Tibial nerve (tissue), 4 donors: ENCODE results near the gene TLCD3A.

Experiments
- EP300 ChIP-seq, 2 donors: sonication (generic); formaldehyde crosslinking; IDR thresholded peaks; one replicate each; pipeline ENCODE4 v1.6.1; 2017; ENCODE audit warnings: antibody characterized with exemption in 2 of 2, mild to moderate bottlenecking in 1 of 2
- POLR2A ChIP-seq, 2 donors: fragments of 450-650 bp; IDR thresholded peaks; one replicate each; pipeline ENCODE4 v1.6.1; 2017; ENCODE audit warnings: antibody characterized with exemption in 2 of 2, mild to moderate bottlenecking in 2 of 2, moderate library complexity in 2 of 2
- TF ChIP-seq, protein P1 (sequence below), 5 experiments: fragments of 200-600 bp in 3 of 5; fragments of 450-650 bp in 2 of 5; sonication (generic) in 3 of 5; IDR thresholded peaks; one replicate each; pipeline ENCODE4 v1.5.1; 2016 to 2019; ENCODE audit warnings: antibody characterized with exemption in 5 of 5, mild to moderate bottlenecking in 3 of 5, moderate library complexity in 2 of 5

- peak in 1 of 2 donors; percentile 8 for TF ChIP-seq POLR2A (IDR thresholded peaks at IDR 0.05)
- TF ChIP-seq, protein P1, sequence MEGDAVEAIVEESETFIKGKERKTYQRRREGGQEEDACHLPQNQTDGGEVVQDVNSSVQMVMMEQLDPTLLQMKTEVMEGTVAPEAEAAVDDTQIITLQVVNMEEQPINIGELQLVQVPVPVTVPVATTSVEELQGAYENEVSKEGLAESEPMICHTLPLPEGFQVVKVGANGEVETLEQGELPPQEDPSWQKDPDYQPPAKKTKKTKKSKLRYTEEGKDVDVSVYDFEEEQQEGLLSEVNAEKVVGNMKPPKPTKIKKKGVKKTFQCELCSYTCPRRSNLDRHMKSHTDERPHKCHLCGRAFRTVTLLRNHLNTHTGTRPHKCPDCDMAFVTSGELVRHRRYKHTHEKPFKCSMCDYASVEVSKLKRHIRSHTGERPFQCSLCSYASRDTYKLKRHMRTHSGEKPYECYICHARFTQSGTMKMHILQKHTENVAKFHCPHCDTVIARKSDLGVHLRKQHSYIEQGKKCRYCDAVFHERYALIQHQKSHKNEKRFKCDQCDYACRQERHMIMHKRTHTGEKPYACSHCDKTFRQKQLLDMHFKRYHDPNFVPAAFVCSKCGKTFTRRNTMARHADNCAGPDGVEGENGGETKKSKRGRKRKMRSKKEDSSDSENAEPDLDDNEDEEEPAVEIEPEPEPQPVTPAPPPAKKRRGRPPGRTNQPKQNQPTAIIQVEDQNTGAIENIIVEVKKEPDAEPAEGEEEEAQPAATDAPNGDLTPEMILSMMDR (IDR thresholded peaks at IDR 0.05), result peak in 1 of 5 experiments; percentile 7
- peak in 1 of 2 donors; percentile 20 for TF ChIP-seq EP300 (IDR thresholded peaks at IDR 0.05)
Measured at GRCh38 chr17:732067-732901, at the start of gene TLCD3A.
